HCT116 (cell line): ENCODE results near the gene ARHGEF10L. TPM values are rescaled to one million over a fixed set of nuclear protein-coding genes. Genes with fewer than 3 reads are reported as not detected.

ENCODE experiments used
- ATAC-seq: fragments of 200-7000 bp; cut with Tn5 transposase; 2 replicates; pipeline ENCODE4 v1.9.1; 2020; ENCODE audit warnings: mild to moderate bottlenecking, moderate library complexity
- BruUV-seq: library from RNA; stranded (reverse); fragments of 400-500 nt; replicated peaks from 2 replicates; lab custom pipeline; 2021; lab: Mats Ljungman, UMichigan
- CTCF ChIA-PET: fragments of 300-600 bp; sonication (Branson Sonifier 250); formaldehyde crosslinking; loops from one replicate; lab custom pipeline; 2021; ENCODE audit warnings: antibody characterized with exemption; lab: Charles Lee
- POLR2A ChIA-PET: fragments of 300-600, 350-600 bp; sonication (Branson Sonifier 250); formaldehyde crosslinking; loops from one replicate; lab custom pipeline; 2021; ENCODE audit warnings: antibody characterized with exemption; lab: Charles Lee
- RAD21 ChIA-PET, 2 experiments: fragments of 300-600 bp; sonication (Branson Sonifier 250); formaldehyde crosslinking; loops; one replicate each; lab custom pipeline; 2023; ENCODE audit warnings: low total read pairs in 2 of 2; ENCODE audit not compliant: uncharacterized antibody in 2 of 2, unreplicated experiment in 2 of 2, low non-redundant PET in 1 of 2; lab: Charles Lee
- DNase-seq: peaks from one replicate; pipeline ENCODE4 v3.0.0-alpha.2; 2010; ENCODE audit warnings: low read depth, low spot score
- H2AFZ ChIP-seq: fragments of 200-600 bp; shearing (Covaris generic), sonication (generic); 2 replicates; pipeline ENCODE4 v1.6.1; 2017; ENCODE audit warnings: low read depth, mixed run types, mixed read lengths, antibody characterized with exemption, low read length; ENCODE audit not compliant: poor library complexity, severe bottlenecking
- H3K27ac ChIP-seq: 2 replicates; pipeline ENCODE4 v1.5.1; 2012; ENCODE audit warnings: low read depth, low read length
- H3K27me3 ChIP-seq: fragments of 200-600 bp; sonication (generic); 2 replicates; pipeline ENCODE4 v1.6.1; 2016; ENCODE audit warnings: mixed run types, low read length, mixed read lengths; ENCODE audit not compliant: insufficient read depth
- H3K36me3 ChIP-seq, 2 experiments: fragments of 200-500 bp in 1 of 2; fragments of 200-600 bp in 1 of 2; sonication (Bioruptor generic) in 1 of 2; sonication (generic) in 1 of 2; 2 replicates each; pipeline versions ENCODE4 v1.5.1 to v1.6.1; 2014 to 2016; ENCODE audit warnings: low read length in 2 of 2, inconsistent platforms in 1 of 2, mixed read lengths in 1 of 2, mixed run types in 1 of 2; ENCODE audit not compliant: insufficient read depth in 2 of 2, control insufficient read depth in 1 of 2
- H3K4me1 ChIP-seq, 2 experiments: fragments of 200-600 bp in 1 of 2; sonication (generic) in 1 of 2; 2 replicates each; pipeline versions ENCODE4 v1.5.1 to v1.6.1; 2012 to 2017; ENCODE audit warnings: low read length in 2 of 2, inconsistent platforms in 1 of 2, mild to moderate bottlenecking in 1 of 2, mixed read lengths in 1 of 2, mixed run types in 1 of 2, moderate library complexity in 1 of 2; ENCODE audit not compliant: insufficient read depth in 2 of 2, control insufficient read depth in 1 of 2
- H3K4me2 ChIP-seq: fragments of 200-600 bp; sonication (generic); 2 replicates; pipeline ENCODE4 v1.6.1; 2017; ENCODE audit warnings: mixed run types, low read length, mixed read lengths
- H3K4me3 ChIP-seq, 2 experiments: fragments of 200-600 bp in 1 of 2; sonication (generic) in 1 of 2; replicated peaks in 1 of 2; 2 replicates each; pipeline ENCODE4 v1.5.1; 2011 to 2016; ENCODE audit warnings: low read length in 2 of 2, control low read depth in 1 of 2, low read depth in 1 of 2, mild to moderate bottlenecking in 1 of 2, mixed read lengths in 1 of 2, mixed run types in 1 of 2
- H3K79me2 ChIP-seq: fragments of 200-600 bp; sonication (generic); 2 replicates; pipeline ENCODE4 v1.6.1; 2017; ENCODE audit warnings: mild to moderate bottlenecking, mixed run types, low read length, moderate library complexity, mixed read lengths; ENCODE audit not compliant: insufficient read depth
- H3K9ac ChIP-seq: fragments of 200-600 bp; sonication (generic); 2 replicates; pipeline ENCODE4 v1.6.1; 2016; ENCODE audit warnings: low read length, mixed read lengths
- H3K9me2 ChIP-seq: fragments of 200-600 bp; sonication (generic), shearing (Covaris generic); 2 replicates; pipeline ENCODE4 v1.6.1; 2017; ENCODE audit warnings: mixed run types, mild to moderate bottlenecking, moderate library complexity; ENCODE audit not compliant: insufficient read depth
- H3K9me3 ChIP-seq, 2 experiments: fragments of 200-500 bp in 1 of 2; fragments of 200-600 bp in 1 of 2; sonication (Bioruptor generic) in 1 of 2; sonication (generic) in 1 of 2; 2 replicates each; pipeline ENCODE4 v1.6.1; 2014 to 2017; ENCODE audit warnings: low read length in 2 of 2, mixed read lengths in 2 of 2, inconsistent platforms in 1 of 2, low read depth in 1 of 2, mild to moderate bottlenecking in 1 of 2, mixed run types in 1 of 2, moderate library complexity in 1 of 2; ENCODE audit not compliant: control insufficient read depth in 1 of 2, insufficient read depth in 1 of 2
- H4K20me1 ChIP-seq: fragments of 200-600 bp; sonication (generic), shearing (Covaris generic); 2 replicates; pipeline ENCODE4 v1.6.1; 2017; ENCODE audit warnings: mixed run types, mild to moderate bottlenecking, moderate library complexity; ENCODE audit not compliant: insufficient read depth
- CBX3 ChIP-seq: IDR thresholded peaks from 2 replicates; pipeline ENCODE4 v1.6.1; 2012; ENCODE audit warnings: low read depth
- CEBPB ChIP-seq: IDR thresholded peaks from 2 replicates; pipeline ENCODE4 v1.6.1; 2012; ENCODE audit warnings: low read depth
- EGR1 ChIP-seq: IDR thresholded peaks from 2 replicates; pipeline ENCODE4 v1.6.1; 2012; ENCODE audit warnings: low read depth
- ELF1 ChIP-seq: IDR thresholded peaks from 2 replicates; pipeline ENCODE4 v1.6.1; 2012; ENCODE audit warnings: low read depth, borderline replicate concordance
- EZH2 ChIP-seq: fragments of 200-600 bp; sonication (generic); IDR thresholded peaks from 2 replicates; pipeline ENCODE4 v1.6.1; 2017; ENCODE audit warnings: antibody characterized with exemption, mixed run types
- EZH2phosphoT487 ChIP-seq: fragments of 200-600 bp; IDR thresholded peaks from 2 replicates; pipeline ENCODE4 v1.6.1; 2018; ENCODE audit warnings: antibody characterized with exemption, borderline replicate concordance
- FOSL1 ChIP-seq: IDR thresholded peaks from 2 replicates; pipeline ENCODE4 v1.6.1; 2012; ENCODE audit warnings: low read depth
- JUND ChIP-seq: IDR thresholded peaks from 2 replicates; pipeline ENCODE4 v1.6.1; 2012
- POLR2A ChIP-seq: IDR thresholded peaks from 2 replicates; pipeline ENCODE4 v1.7.0; 2011; ENCODE audit warnings: borderline replicate concordance; ENCODE audit not compliant: insufficient read depth, insufficient read length; ENCODE audit errors: extremely low read depth
- POLR2AphosphoS5 ChIP-seq: IDR thresholded peaks from 2 replicates; pipeline ENCODE4 v1.6.1; 2011; ENCODE audit warnings: mild to moderate bottlenecking, low read depth, low read length, moderate library complexity
- RAD21 ChIP-seq: IDR thresholded peaks from 2 replicates; pipeline ENCODE4 v1.6.1; 2012; ENCODE audit warnings: low read depth, mild to moderate bottlenecking
- SIN3A ChIP-seq: IDR thresholded peaks from 2 replicates; pipeline ENCODE4 v1.6.1; 2012; ENCODE audit warnings: low read depth
- SP1 ChIP-seq: IDR thresholded peaks from 2 replicates; pipeline ENCODE4 v1.6.1; 2012; ENCODE audit warnings: low read depth
- SRF ChIP-seq: IDR thresholded peaks from 2 replicates; pipeline ENCODE4 v1.6.1; 2012; ENCODE audit warnings: low read depth
- TCF7L2 ChIP-seq: IDR thresholded peaks from 2 replicates; pipeline ENCODE4 v1.7.0; 2011; ENCODE audit warnings: borderline replicate concordance, inconsistent platforms; ENCODE audit not compliant: insufficient read depth, insufficient read length; ENCODE audit errors: extremely low read depth
- YY1 ChIP-seq: IDR thresholded peaks from 2 replicates; pipeline ENCODE4 v1.6.1; 2011; ENCODE audit warnings: low read length, low read depth, moderate library complexity, mild to moderate bottlenecking; ENCODE audit not compliant: insufficient replicate concordance; ENCODE audit errors: extremely low read depth
- ZFX ChIP-seq: fragments of 450-650 bp; IDR thresholded peaks from 2 replicates; pipeline ENCODE4 v1.6.1; 2017
- ZNF274 ChIP-seq: fragments of 200-500 bp; sonication (Bioruptor generic); IDR thresholded peaks from 2 replicates; pipeline ENCODE4 v1.6.1; 2014; ENCODE audit warnings: mild to moderate bottlenecking, low read depth, low read length, inconsistent platforms
- intact Hi-C: fragments of 100-400 bp; cut with micrococcal nuclease; formaldehyde crosslinking; loops from 2 replicates; pipeline ENCODE4 v1.10.0; 2022
- total RNA-seq: library from RNA; stranded (reverse); gene quantifications from one replicate; pipeline ENCODE4 v1.2.1, GENCODE V29; 2021; ENCODE audit not compliant: unreplicated experiment
- TF ChIP-seq, protein P1 (sequence below): IDR thresholded peaks from 2 replicates; pipeline ENCODE4 v1.6.1; 2012
- TF ChIP-seq, protein P2 (sequence below), 3 experiments: fragments of 200-600 bp in 1 of 3; sonication (generic) in 1 of 3; IDR thresholded peaks in 2 of 3; conservative IDR thresholded peaks in 1 of 3; 2 replicates each; pipeline ENCODE4 v1.5.1; 2012 to 2017; ENCODE audit warnings: low read depth in 2 of 3, low read length in 2 of 3, antibody characterized with exemption in 1 of 3, borderline replicate concordance in 1 of 3, control low read depth in 1 of 3, mild to moderate bottlenecking in 1 of 3, mixed read lengths in 1 of 3, mixed run types in 1 of 3, moderate library complexity in 1 of 3; ENCODE audit not compliant: insufficient read depth in 1 of 3

ARHGEF10L gene
- total RNA-seq, 1 experiment from 2014 or later, result 14.7 TPM

DNA sequence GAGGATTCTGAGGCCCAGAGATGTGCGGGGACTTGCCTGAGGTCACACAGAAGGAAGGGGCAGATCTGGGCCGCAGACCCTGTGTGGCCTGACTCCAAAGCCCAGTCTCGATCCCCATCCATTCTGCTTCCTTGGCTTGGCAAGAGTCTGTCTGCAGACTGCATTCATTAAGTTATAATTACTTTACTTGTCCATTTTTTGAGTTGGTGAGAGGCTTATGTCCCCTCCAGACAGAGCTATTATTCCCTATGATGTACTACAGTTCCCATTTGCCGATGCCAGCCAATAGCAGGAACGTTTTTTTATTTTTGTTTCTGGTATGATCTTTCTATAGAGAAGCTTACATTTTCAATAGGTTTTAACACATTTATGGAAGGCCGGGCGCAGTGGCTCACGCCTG is 101.5 kb downstream of the ARHGEF10L start (continued):
- TF ChIP-seq ELF1 (no peak), SIN3A (no peak), YY1 (no peak), EZH2 (no peak), EGR1 (no peak), ZNF274 (no peak), SP1 (no peak), CBX3 (no peak), ZFX (no peak), EZH2phosphoT487 (no peak)
- TF ChIP-seq, protein P1, sequence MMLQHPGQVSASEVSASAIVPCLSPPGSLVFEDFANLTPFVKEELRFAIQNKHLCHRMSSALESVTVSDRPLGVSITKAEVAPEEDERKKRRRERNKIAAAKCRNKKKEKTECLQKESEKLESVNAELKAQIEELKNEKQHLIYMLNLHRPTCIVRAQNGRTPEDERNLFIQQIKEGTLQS, result no peak

DNA sequence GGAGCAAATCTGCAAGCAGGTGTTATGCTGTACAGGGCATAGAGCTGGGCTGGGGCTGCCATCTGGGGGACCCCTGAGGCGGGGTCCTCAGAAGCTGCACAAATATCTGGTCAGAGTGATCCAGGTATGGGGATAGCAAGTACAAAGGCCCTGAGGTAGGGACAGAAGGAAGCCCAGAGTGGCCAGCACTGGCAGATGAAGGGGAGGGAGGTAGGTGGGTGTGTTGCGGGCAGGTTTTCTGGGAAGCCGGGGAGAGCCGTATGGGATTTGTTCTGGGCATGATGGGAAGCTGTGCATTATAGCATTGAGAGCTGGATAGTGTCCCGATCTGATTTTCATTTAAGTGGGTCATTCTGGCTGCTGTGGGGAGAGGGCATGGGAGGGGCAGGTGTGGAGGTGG is 102.7 kb downstream of the ARHGEF10L start:
- intact Hi-C loops, result no loop called here
- no peaks in the 10 kb centered on the region for H4K20me1 ChIP-seq
- no peak overlapping the region for H3K9ac ChIP-seq
- H3K4me2 ChIP-seq, result no peak overlapping the region
- TF ChIP-seq, protein P2, sequence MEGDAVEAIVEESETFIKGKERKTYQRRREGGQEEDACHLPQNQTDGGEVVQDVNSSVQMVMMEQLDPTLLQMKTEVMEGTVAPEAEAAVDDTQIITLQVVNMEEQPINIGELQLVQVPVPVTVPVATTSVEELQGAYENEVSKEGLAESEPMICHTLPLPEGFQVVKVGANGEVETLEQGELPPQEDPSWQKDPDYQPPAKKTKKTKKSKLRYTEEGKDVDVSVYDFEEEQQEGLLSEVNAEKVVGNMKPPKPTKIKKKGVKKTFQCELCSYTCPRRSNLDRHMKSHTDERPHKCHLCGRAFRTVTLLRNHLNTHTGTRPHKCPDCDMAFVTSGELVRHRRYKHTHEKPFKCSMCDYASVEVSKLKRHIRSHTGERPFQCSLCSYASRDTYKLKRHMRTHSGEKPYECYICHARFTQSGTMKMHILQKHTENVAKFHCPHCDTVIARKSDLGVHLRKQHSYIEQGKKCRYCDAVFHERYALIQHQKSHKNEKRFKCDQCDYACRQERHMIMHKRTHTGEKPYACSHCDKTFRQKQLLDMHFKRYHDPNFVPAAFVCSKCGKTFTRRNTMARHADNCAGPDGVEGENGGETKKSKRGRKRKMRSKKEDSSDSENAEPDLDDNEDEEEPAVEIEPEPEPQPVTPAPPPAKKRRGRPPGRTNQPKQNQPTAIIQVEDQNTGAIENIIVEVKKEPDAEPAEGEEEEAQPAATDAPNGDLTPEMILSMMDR (IDR thresholded peaks at IDR 0.05 in 2 of 3, conservative IDR thresholded peaks at IDR 0.05 in 1 of 3; ENCODE audit: borderline replicate concordance in 1 of 3, insufficient read depth in 1 of 3, low read depth in 2 of 3, low read length in 2 of 3), result no peak
- TF ChIP-seq SRF (no peak), CEBPB (no peak), POLR2AphosphoS5 (no peak), YY1 (no peak), POLR2A (no peak), FOSL1 (no peak), ELF1 (no peak), TCF7L2 (no peak), RAD21 (no peak), JUND (no peak)
- TF ChIP-seq, protein P1, result no peak
- no peak overlapping the region for H3K27ac ChIP-seq
- no TSS peak for BruUV-seq
- peaks cover 0 to 11% of the 10 kb centered on the region in 2 experiments; a peak in 1 of 4 replicates for H3K36me3 ChIP-seq
- ATAC-seq, result no peak
- no peak overlapping the region for H2AFZ ChIP-seq
- ChIA-PET CTCF (interaction anchor here (0.7 kb wide), 1 partner anchor 19 kb away, joined by 3 read pairs; no protein-coding TSS in a partner anchor), POLR2A (no interaction called here), RAD21 (no interaction called here)
- no peaks in the 10 kb centered on the region for H3K9me2 ChIP-seq
- no peak for DNase-seq
- no peaks in the 10 kb centered on the region for H3K4me1 ChIP-seq
- no peak overlapping the region for H3K4me3 ChIP-seq
- no peaks in the 10 kb centered on the region for H3K79me2 ChIP-seq
- no peaks in the 10 kb centered on the region for H3K27me3 ChIP-seq
- no peaks in the 10 kb centered on the region for H3K9me3 ChIP-seq
